GM18498 (cell line): ENCODE data around the gene FLNA.

Source experiments
- ATAC-seq: cut with Tn5 transposase; IDR thresholded peaks from one replicate; pipeline ENCODE4 v1.9.1; 2021; ENCODE audit warnings: mild to moderate bottlenecking, moderate library complexity; ENCODE audit not compliant: unreplicated experiment

Gene FLNA

GRCh38 chrX:154376774-154377173 is 2.3 kb upstream of the FLNA start:
- ATAC-seq, result no peak

- ATAC-seq, result no peak
These were observed 696 bp upstream of the FLNA start for GRCh38 chrX:154375156-154375504.

GRCh38 chrX:154373340-154374306 is 811 bp downstream of the FLNA start:
- no peak for ATAC-seq

GRCh38 chrX:154372612-154373022 is 1.8 kb downstream of the FLNA start:
- no peak for ATAC-seq

GRCh38 chrX:154371789-154372300 is 2.6 kb downstream of the FLNA start:
- ATAC-seq, result no peak

GRCh38 chrX:154371017-154371788 is 3.2 kb downstream of the FLNA start:
- peak; percentile 68 for ATAC-seq

- no peak for ATAC-seq
These were observed 4.0 kb downstream of the FLNA start for GRCh38 chrX:154370300-154371016.

GRCh38 chrX:154369449-154370299 is 4.8 kb downstream of the FLNA start:
- ATAC-seq, result no peak

- peak; percentile 42 for ATAC-seq
These were observed 5.6 kb downstream of the FLNA start for GRCh38 chrX:154368630-154369448.

- ATAC-seq, result no peak
These were observed 6.7 kb downstream of the FLNA start for GRCh38 chrX:154367474-154368308.

- ATAC-seq, result no peak
These were observed 7.8 kb downstream of the FLNA start for GRCh38 chrX:154366666-154367055.

- ATAC-seq, result no peak
These were observed 8.3 kb downstream of the FLNA start for GRCh38 chrX:154365997-154366665.

GRCh38 chrX:154365052-154365600 is 9.3 kb downstream of the FLNA start:
- ATAC-seq, result no peak

GRCh38 chrX:154363706-154364439 is 10.6 kb downstream of the FLNA start:
- ATAC-seq, result no peak

GRCh38 chrX:154362085-154362742 is 12.2 kb downstream of the FLNA start:
- no peak for ATAC-seq

- ATAC-seq, result no peak
These were observed 14.2 kb downstream of the FLNA start for GRCh38 chrX:154360155-154360713.
